K562 (cell line): ENCODE measurements around the gene AJM1. TPM values are rescaled to one million over a fixed set of nuclear protein-coding genes. Genes with fewer than 3 reads are reported as not detected.

Experiments used
- ATF2 ChIP-seq: sonication (generic); formaldehyde crosslinking; IDR thresholded peaks from 2 replicates; pipeline ENCODE4 v1.8.1; 2022; ENCODE audit warnings: missing genetic modification reagents
- CHD2 ChIP-seq: IDR thresholded peaks from 2 replicates; pipeline ENCODE4 v1.6.1; 2011; ENCODE audit warnings: low read depth, low read length
- CXXC5 ChIP-seq: fragments of 250-450 bp; sonication (Bioruptor Pico); IDR thresholded peaks from 2 replicates; pipeline ENCODE4 v1.8.0; 2022; ENCODE audit warnings: inconsistent platforms, mild to moderate bottlenecking, moderate library complexity
- DLX4 ChIP-seq: fragments of 250-450 bp; sonication (Bioruptor Pico); IDR thresholded peaks from 2 replicates; pipeline ENCODE4 v1.6.1; 2021; ENCODE audit warnings: mild to moderate bottlenecking
- FOXP1 ChIP-seq: sonication (generic); formaldehyde crosslinking; IDR thresholded peaks from 2 replicates; pipeline ENCODE4 v1.8.0; 2022; ENCODE audit warnings: mild to moderate bottlenecking, missing genetic modification reagents
- GABPB1 ChIP-seq: sonication (generic); formaldehyde crosslinking; IDR thresholded peaks from 2 replicates; pipeline ENCODE4 v1.8.0; 2022; ENCODE audit warnings: mild to moderate bottlenecking, missing genetic modification reagents
- GATAD2A ChIP-seq: fragments of 450-650 bp; IDR thresholded peaks from 2 replicates; pipeline ENCODE4 v1.6.1; 2017
- HDAC2 ChIP-seq: fragments of 450-650 bp; IDR thresholded peaks from 2 replicates; pipeline ENCODE4 v1.6.1; 2016; ENCODE audit warnings: mild to moderate bottlenecking
- HLTF ChIP-seq: fragments of 450-650 bp; IDR thresholded peaks from 2 replicates; pipeline ENCODE4 v1.6.1; 2016
- HNRNPL ChIP-seq: fragments of 200-400 bp; formaldehyde crosslinking; IDR thresholded peaks from 2 replicates; pipeline ENCODE4 v1.6.1; 2017; ENCODE audit warnings: low read depth, mild to moderate bottlenecking, low read length
- JUND ChIP-seq, 2 experiments: IDR thresholded peaks; 2 replicates in 1 of 2; 3 replicates in 1 of 2; pipeline ENCODE4 v1.6.1; 2011; ENCODE audit warnings: borderline replicate concordance in 2 of 2, low read depth in 2 of 2, low read length in 2 of 2, improper control_type of control experiment in 1 of 2, missing biosample characterization in 1 of 2, missing genetic modification characterization in 1 of 2, missing genetic modification reagents in 1 of 2
- KAT8 ChIP-seq: fragments of 450-650 bp; IDR thresholded peaks from 2 replicates; pipeline ENCODE4 v1.6.1; 2016; ENCODE audit warnings: low read depth, mild to moderate bottlenecking
- KDM2B ChIP-seq: fragments of 250-450 bp; sonication (Bioruptor Pico); IDR thresholded peaks from 2 replicates; pipeline ENCODE4 v1.8.0; 2021; ENCODE audit warnings: mild to moderate bottlenecking, moderate library complexity
- LEF1 ChIP-seq: fragments of 450-650 bp; IDR thresholded peaks from 2 replicates; pipeline ENCODE4 v1.6.1; 2016; ENCODE audit warnings: mild to moderate bottlenecking
- MBD2 ChIP-seq: sonication (generic); IDR thresholded peaks from 2 replicates; pipeline ENCODE4 v1.6.1; 2016; ENCODE audit warnings: low read depth, borderline replicate concordance
- NCOA2 ChIP-seq, 2 experiments: fragments of 450-650 bp; IDR thresholded peaks; 2 replicates each; pipeline ENCODE4 v1.6.1; 2018; ENCODE audit warnings: mild to moderate bottlenecking in 2 of 2, moderate library complexity in 1 of 2; ENCODE audit not compliant: partially characterized antibody in 2 of 2
- PHB2 ChIP-seq: fragments of 450-650 bp; IDR thresholded peaks from 2 replicates; pipeline ENCODE4 v1.6.1; 2017; ENCODE audit warnings: low read depth
- PTTG1 ChIP-seq: fragments of 450-650 bp; IDR thresholded peaks from 2 replicates; pipeline ENCODE4 v1.6.1; 2016; ENCODE audit warnings: low read depth, mild to moderate bottlenecking, missing genetic modification characterization, missing compliant biosample characterization
- RHOXF2B ChIP-seq: fragments of 250-450 bp; sonication (Bioruptor Pico); conservative IDR thresholded peaks from 2 replicates; pipeline ENCODE4 v1.5.1; 2021
- RNF2 ChIP-seq: sonication (generic); IDR thresholded peaks from 2 replicates; pipeline ENCODE4 v1.6.1; 2016
- SMAD4 ChIP-seq: fragments of 250-450 bp; sonication (Bioruptor Pico); conservative IDR thresholded peaks from 2 replicates; pipeline ENCODE4 v1.8.0; 2021; ENCODE audit warnings: inconsistent platforms, mild to moderate bottlenecking, moderate library complexity
- STAG1 ChIP-seq: sonication (generic); formaldehyde crosslinking; IDR thresholded peaks from 2 replicates; pipeline ENCODE4 v1.5.0; 2020; ENCODE audit warnings: missing genetic modification reagents, borderline replicate concordance
- TFAM ChIP-seq: fragments of 250-450 bp; sonication (Bioruptor Pico); conservative IDR thresholded peaks from 2 replicates; pipeline ENCODE4 v1.5.0; 2021; ENCODE audit warnings: mild to moderate bottlenecking, moderate library complexity
- TGIF2 ChIP-seq: sonication (generic); formaldehyde crosslinking; IDR thresholded peaks from 2 replicates; pipeline ENCODE4 v1.8.1; 2022; ENCODE audit warnings: mild to moderate bottlenecking, missing genetic modification reagents, moderate library complexity
- ZMIZ1 ChIP-seq, 2 experiments: fragments of 150-350 bp in 1 of 2; IDR thresholded peaks; 2 replicates each; pipeline ENCODE4 v1.6.1; 2012 to 2016; ENCODE audit warnings: low read depth in 2 of 2, low read length in 2 of 2, mild to moderate bottlenecking in 1 of 2, moderate library complexity in 1 of 2
- ZNF134 ChIP-seq: fragments of 250-450 bp; sonication (Bioruptor Pico); conservative IDR thresholded peaks from 2 replicates; pipeline ENCODE4 v1.4.0; 2020
- ZNF695 ChIP-seq: fragments of 450-650 bp; formaldehyde crosslinking; IDR thresholded peaks from 2 replicates; pipeline ENCODE4 v1.4.0; 2020; ENCODE audit warnings: mild to moderate bottlenecking, moderate library complexity
- ZNF780A ChIP-seq: fragments of 250-450 bp; sonication (Bioruptor Pico); IDR thresholded peaks from 2 replicates; pipeline ENCODE4 v1.5.0; 2021; ENCODE audit warnings: mild to moderate bottlenecking
- polyA plus RNA-seq, 8 experiments: library from polyadenylated mRNA; depleted of rRNA in 4 of 8; stranded (reverse) in 5 of 8; unstranded in 3 of 8; fragments of >200 nt; fragmentation: Nextera tagmentation in 2 of 8; fragmentation: Illumina TruSeq in 1 of 8; extraction: Ambion mirVana in 2 of 8; extraction: Trizol in 1 of 8; gene quantifications; 2 replicates each; pipeline versions ENCODE4 v1.2.1 to v1.2.3, GENCODE V29; 2011 to 2014; ENCODE audit warnings: inconsistent platforms in 1 of 8, missing spikeins in 1 of 8
- total RNA-seq, 7 experiments: library from RNA; depleted of rRNA in 6 of 7; stranded (reverse); fragments of >200 nt in 6 of 7; fragmentation: Illumina TruSeq in 2 of 7; extraction: Trizol in 2 of 7; gene quantifications; 2 replicates each; pipeline versions ENCODE4 v1.2.1 to v1.2.3, GENCODE V29; 2011 to 2021; ENCODE audit warnings: low replicate concordance in 1 of 7

Gene AJM1
- total and polyA plus RNA-seq, 9 of the 15 experiments (the other 6 are each of a cell fraction or from before 2014, with no cell fraction given), result 0.01 to 3.7 (median 0.65) TPM; not detected in 1

GRCh38 chr9:136847826-136848392 is 5.6 kb downstream of the AJM1 start (continued):
- no peak; a peak in 1 of 4 replicates for TF ChIP-seq ZMIZ1 (IDR thresholded peaks at IDR 0.05; ENCODE audit: low read depth in 2 of 2, low read length in 2 of 2)
- no peak for TF ChIP-seq NCOA2 (IDR thresholded peaks at IDR 0.05; ENCODE audit: partially characterized antibody in 2 of 2)
- no peak for TF ChIP-seq ZNF134 (CRISPR knock-in tag)
- TF ChIP-seq ZNF695 (CRISPR knock-in tag), result no peak
- TF ChIP-seq RHOXF2B, result no peak; the same call in 1 of the 2 replicates
- no peak; the same call in 1 of the 2 replicates for TF ChIP-seq GABPB1 (CRISPR knock-in tag)
- no peak; the same call in 1 of the 2 replicates for TF ChIP-seq MBD2
- no peak for TF ChIP-seq STAG1 (CRISPR knock-in tag)
- peak; percentile 90 for TF ChIP-seq CXXC5 (CRISPR knock-in tag)
- peak; percentile 56; the same call in 1 of the 2 replicates for TF ChIP-seq SMAD4 (CRISPR knock-in tag)
- no peak for TF ChIP-seq KDM2B
- TF ChIP-seq HNRNPL, result no peak
- no peak for TF ChIP-seq PTTG1 (tag)
- TF ChIP-seq DLX4, result no peak
- TF ChIP-seq ZNF780A (CRISPR knock-in tag), result no peak
- TF ChIP-seq HDAC2, result no peak
- TF ChIP-seq LEF1, result no peak
- no peak; the same call in 1 of the 2 replicates for TF ChIP-seq ATF2 (CRISPR knock-in tag)
- TF ChIP-seq JUND (IDR thresholded peaks at IDR 0.05; ENCODE audit: borderline replicate concordance, low read depth, low read length), result no peak
- TF ChIP-seq JUND (tag; IDR thresholded peaks at IDR 0.05; ENCODE audit: borderline replicate concordance, low read depth, low read length), result no peak
- no peak for TF ChIP-seq GATAD2A
- TF ChIP-seq CHD2, result no peak
- no peak for TF ChIP-seq KAT8
- no peak for TF ChIP-seq FOXP1 (CRISPR knock-in tag)
- TF ChIP-seq PHB2, result no peak
- TF ChIP-seq HLTF, result no peak
- no peak for TF ChIP-seq TGIF2 (CRISPR knock-in tag)
- TF ChIP-seq TFAM, result no peak
- no peak for TF ChIP-seq RNF2
